GM18951 (cell line): ENCODE measurements around the gene PLAAT3.
"Not testable (repeated sequence)": the region's sequence is repeated elsewhere in the genome, so short reads cannot be mapped to it uniquely, and the experiment has no call there.

Experiments used
- POLR2A ChIP-seq: IDR thresholded peaks from 4 replicates; pipeline ENCODE4 v1.6.1; 2011; ENCODE audit warnings: mild to moderate bottlenecking; ENCODE audit not compliant: insufficient read length, insufficient read depth; ENCODE audit errors: extremely low read depth
- in situ Hi-C: fragments of 300-500 bp; cut with MboI; formaldehyde crosslinking; loops from one replicate; pipeline ENCODE4 v1.12.0; 2022; ENCODE audit warnings: low sequenced_read_pairs, mixed read lengths, inconsistent platforms; ENCODE audit not compliant: unreplicated experiment

Gene PLAAT3

GRCh38 chr11:63551889-63552266 is 62.4 kb downstream of the PLAAT3 start:
- no peak for TF ChIP-seq POLR2A
- in situ Hi-C loops = no loop called here

DNA sequence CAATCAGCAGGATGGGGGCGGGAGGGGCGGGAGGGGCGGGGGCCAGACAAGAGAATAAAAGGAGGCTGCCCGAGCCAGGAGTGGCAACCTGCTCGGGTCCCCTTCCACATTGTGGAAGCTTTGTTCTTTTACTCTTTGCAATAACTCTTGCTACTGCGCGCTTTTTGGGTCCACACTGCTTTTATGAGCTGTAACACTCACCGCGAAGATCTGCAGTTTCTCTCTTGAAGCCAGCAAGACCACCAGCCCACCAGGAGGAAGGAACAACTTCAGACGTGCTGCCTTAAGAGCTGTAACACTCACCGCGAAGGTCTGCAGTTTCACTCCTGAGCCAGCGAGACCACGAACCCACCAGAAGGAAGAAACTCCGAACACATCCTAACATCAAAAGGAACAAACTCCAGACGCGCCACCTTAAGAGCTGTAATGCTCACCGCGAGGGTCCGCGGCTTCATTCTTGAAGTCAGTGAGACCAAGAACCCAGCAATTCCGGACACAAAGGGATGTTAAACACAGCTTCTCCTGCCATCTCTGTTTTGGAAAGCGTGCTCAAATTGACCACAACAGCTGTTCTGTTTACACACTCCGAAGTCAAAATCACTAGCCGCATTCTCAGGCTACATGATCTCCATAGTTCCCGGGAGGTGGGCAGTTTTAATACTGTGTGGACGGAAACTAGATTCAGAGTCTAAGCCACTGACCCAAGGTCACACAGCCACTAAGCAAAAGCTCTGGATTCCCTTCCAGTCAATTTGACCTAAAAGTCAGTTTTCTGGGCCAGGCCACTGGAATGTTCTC is 62.9 kb downstream of the PLAAT3 start:
- no peak for TF ChIP-seq POLR2A
- in situ Hi-C loops = no loop called here

- in situ Hi-C loops = not testable (repeated sequence)
Measured at GRCh38 chr11:63550156-63550700, 64.0 kb downstream of the PLAAT3 start.

GRCh38 chr11:63549411-63549810 is 64.8 kb downstream of the PLAAT3 start:
- no peak for TF ChIP-seq POLR2A
- in situ Hi-C loops = no loop called here

DNA sequence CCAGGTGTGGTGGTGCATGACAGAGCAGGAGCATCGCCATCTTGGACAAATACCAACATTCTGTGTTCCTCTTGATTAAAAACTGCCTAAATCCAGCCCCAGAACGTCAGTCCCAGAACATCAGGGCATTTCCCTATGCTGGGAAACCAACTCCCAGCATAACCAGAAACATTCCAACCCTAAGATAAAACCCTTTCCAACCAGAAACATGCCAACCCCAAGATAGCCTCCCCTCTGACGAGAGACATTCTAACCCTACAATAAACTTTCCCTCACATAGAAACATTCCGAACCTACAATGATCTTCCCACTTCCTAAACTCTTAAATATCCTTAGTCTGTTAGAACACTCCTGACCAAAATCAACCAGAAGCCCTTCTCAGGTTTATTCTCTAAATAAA is 66.1 kb downstream of the PLAAT3 start:
- in situ Hi-C loops = no loop called here
- no peak for TF ChIP-seq POLR2A

GRCh38 chr11:63547061-63547460 is 67.2 kb downstream of the PLAAT3 start:
- in situ Hi-C loops = no loop called here
- no peak for TF ChIP-seq POLR2A

DNA sequence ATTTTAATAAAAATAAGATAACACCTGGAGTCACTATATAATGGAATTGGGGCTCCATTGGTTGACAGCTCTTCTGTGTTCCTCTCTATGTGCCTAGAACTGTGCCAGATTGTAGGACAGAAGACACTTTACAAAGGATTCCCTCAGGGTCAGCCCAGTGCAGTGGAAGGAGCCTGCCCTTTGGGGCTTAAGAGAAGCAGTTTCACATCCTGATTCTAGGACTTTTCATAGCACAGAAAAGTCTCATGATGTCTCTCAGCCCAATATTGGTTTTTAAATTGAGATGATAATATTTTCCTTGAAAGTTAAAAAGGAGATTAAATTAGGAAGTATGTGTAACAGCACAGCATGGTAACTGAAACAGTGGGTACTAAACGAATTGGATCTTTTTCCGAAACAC is 70.5 kb downstream of the PLAAT3 start:
- in situ Hi-C loops = no loop called here
- no peak for TF ChIP-seq POLR2A

GRCh38 chr11:63542506-63542905 is 71.7 kb downstream of the PLAAT3 start:
- in situ Hi-C loops = not testable (repeated sequence)

- no peak for TF ChIP-seq POLR2A
- in situ Hi-C loops = no loop called here
Measured at GRCh38 chr11:63537293-63538101, 76.7 kb downstream of the PLAAT3 start.

DNA sequence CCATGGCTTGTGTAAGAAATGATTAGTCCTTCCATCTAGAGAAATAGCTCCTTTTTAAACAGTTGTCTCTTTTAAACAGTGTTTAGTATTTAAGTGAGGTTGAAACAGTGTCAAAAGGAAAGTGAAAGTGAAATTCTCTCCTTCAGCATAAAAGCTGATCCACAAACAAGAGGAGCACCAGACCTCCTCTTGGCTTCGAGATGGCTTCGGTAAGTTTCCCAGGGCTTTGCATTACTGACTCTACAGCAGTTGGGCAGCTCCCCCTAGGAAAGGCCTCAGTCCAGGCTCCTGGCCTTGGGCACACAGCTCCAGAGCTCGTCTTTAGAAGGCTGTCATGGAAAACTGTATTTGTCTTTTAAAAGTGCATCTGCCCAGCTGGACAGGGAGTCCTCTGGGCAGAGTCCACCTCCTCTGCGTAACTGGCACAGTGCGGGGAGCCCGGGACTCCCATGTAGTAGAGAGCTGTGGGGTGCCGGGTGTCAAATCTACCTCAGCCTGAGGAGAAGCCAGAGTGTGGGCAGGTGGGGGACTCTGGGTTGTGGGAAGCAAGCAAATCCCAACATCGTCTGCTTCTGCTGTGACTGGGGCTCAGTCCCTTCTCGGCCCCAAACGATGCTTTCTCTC is 77.5 kb downstream of the PLAAT3 start, which contains the start of gene PLAAT4:
Gene PLAAT4 (plus strand): TSS at position 140 of the 624 bp plus-strand sequence. CDS start 61 bp downstream, at position 201.
- no peak for TF ChIP-seq POLR2A
- in situ Hi-C loops = no loop called here

DNA sequence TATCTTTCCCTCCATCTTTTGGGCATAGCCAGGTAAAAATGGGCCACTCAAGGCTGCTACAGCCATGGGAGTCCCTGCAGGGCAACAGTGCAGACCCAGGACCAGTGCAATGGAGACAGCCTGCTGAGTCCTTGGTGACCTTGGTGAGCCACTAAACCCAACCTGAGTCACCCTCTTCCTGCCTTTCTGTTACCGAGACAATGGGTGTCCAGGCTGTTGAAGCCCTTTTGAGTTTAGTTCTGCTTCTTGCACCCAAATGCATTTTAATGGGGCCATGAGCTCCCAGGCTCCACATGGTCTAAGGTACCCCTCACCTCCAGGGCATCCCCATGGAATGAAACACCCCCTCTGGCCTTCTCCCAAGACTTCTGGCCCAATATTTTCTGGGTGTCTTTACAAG is 78.5 kb downstream of the PLAAT3 start:
- no peak for TF ChIP-seq POLR2A
- in situ Hi-C loops = no loop called here

DNA sequence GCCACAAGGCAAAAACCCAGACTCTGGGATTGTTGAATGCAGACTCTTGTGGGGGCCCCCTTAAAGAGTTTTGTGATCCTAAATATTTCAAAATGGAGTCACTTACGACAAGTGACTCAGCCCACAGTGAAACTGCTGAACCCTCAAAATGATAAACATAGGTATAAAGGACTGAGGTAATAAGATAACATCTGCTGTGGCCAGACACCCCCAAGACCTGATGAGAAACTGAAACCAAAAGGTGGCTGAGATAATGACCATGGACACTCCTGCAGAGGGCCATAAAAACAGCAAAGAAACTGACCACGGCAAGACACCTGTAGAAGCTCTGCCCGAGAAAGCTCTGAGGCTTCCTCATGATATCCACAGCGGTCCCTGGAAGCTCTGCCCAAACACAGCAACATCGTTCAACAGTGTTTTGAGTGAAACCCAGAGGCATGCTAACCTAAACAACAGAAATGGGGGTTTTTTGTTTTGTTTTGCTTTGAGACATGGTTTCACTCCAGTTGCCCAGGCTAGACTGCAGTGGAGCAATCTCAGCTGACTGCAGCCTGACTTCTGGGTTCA is 79.3 kb downstream of the PLAAT3 start:
- TF ChIP-seq POLR2A = no peak
- in situ Hi-C loops = no loop called here

GRCh38 chr11:63534076-63534475 is 80.2 kb downstream of the PLAAT3 start:
- no peak for TF ChIP-seq POLR2A
- in situ Hi-C loops = no loop called here
